Activated naive CD4-positive, alpha-beta T cell treated with anti-CD3 and anti-CD28 coated beads, Interleukin-2, amount 50 U/mL, for 24 hours (primary cell): ENCODE results near the gene GFRA1.

ENCODE experiments used
- H3K27ac Mint-ChIP-seq: one replicate; pipeline ENCODE4 v1.8.0; 2021; ENCODE audit warnings: mild to moderate bottlenecking, mixed read lengths
- H3K27me3 Mint-ChIP-seq: one replicate; pipeline ENCODE4 v1.8.0; 2021; ENCODE audit warnings: mixed read lengths
- H3K36me3 Mint-ChIP-seq: one replicate; pipeline ENCODE4 v1.8.0; 2021; ENCODE audit warnings: mixed read lengths
- H3K4me1 Mint-ChIP-seq: one replicate; pipeline ENCODE4 v1.8.0; 2021; ENCODE audit warnings: mixed read lengths
- H3K4me3 Mint-ChIP-seq: one replicate; pipeline ENCODE4 v1.8.0; 2021; ENCODE audit warnings: mild to moderate bottlenecking, mixed read lengths
- H3K9me3 Mint-ChIP-seq: one replicate; pipeline ENCODE4 v1.8.0; 2021; ENCODE audit warnings: mixed read lengths

The GFRA1 gene

GRCh38 chr10:116147147-116147905 lies 125.7 kb downstream of the GFRA1 start:
- H3K27me3 Mint-ChIP-seq = peaks cover 5% of the 10 kb centered on the region
- peaks cover 9% of the 10 kb centered on the region for H3K9me3 Mint-ChIP-seq
- H3K36me3 Mint-ChIP-seq = no peaks in the 10 kb centered on the region
- H3K27ac Mint-ChIP-seq = no peak overlapping the region
- no peak overlapping the region for H3K4me3 Mint-ChIP-seq
- H3K4me1 Mint-ChIP-seq = no peaks in the 10 kb centered on the region

DNA sequence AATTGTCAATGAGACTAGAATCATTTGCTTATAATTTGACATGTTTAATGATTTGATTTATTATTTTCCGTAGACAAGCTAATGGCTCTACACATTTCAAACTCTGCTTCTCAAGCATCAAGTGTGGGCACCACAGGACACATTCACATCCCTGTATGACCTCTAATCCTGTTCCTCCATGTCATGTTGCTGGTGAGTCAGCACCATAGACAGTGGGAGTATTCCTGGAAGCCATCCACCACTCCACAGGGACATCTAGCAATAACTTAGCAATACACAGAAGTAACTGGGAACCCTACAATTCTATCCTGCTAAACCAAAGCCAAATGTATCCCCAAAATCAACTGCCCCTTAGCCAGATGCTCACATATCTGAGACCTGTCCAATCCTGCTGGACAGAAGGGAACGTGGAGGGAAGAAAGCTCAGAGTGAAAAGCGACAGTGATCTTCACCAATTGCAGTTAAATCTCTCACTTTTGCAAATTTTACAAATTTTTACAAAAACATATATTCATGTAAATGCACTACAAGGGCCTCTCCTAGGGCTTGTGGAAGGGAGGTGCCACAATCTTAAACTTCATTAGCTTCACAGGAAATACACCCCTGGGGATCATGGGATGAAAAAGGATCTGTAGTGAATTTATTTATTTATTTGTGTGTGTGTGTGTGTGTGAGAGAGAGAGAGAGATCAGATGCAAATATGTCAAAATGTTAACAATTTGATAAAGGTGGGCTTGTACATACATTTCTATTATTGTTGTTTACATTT lies 126.5 kb downstream of the GFRA1 start:
- H3K4me1 Mint-ChIP-seq = no peaks in the 10 kb centered on the region
- no peak overlapping the region for H3K27ac Mint-ChIP-seq
- peaks cover 4% of the 10 kb centered on the region for H3K27me3 Mint-ChIP-seq
- no peak overlapping the region for H3K4me3 Mint-ChIP-seq
- no peaks in the 10 kb centered on the region for H3K36me3 Mint-ChIP-seq
- peaks cover 4% of the 10 kb centered on the region for H3K9me3 Mint-ChIP-seq

- Mint-ChIP-seq H3K9me3 (no peaks in the 10 kb centered on the region), H3K4me1 (no peaks in the 10 kb centered on the region), H3K36me3 (no peaks in the 10 kb centered on the region), H3K4me3 (no peak overlapping the region), H3K27ac (no peak overlapping the region), H3K27me3 (peaks cover 4% of the 10 kb centered on the region)
Measured at GRCh38 chr10:116143673-116144222, 129.3 kb downstream of the GFRA1 start.

GRCh38 chr10:116141855-116142254 lies 131.2 kb downstream of the GFRA1 start:
- no peak overlapping the region for H3K27ac Mint-ChIP-seq
- no peaks in the 10 kb centered on the region for H3K9me3 Mint-ChIP-seq
- H3K27me3 Mint-ChIP-seq = peaks cover 4% of the 10 kb centered on the region
- H3K4me3 Mint-ChIP-seq = no peak overlapping the region
- H3K4me1 Mint-ChIP-seq = no peaks in the 10 kb centered on the region
- H3K36me3 Mint-ChIP-seq = no peaks in the 10 kb centered on the region

- H3K36me3 Mint-ChIP-seq = no peaks in the 10 kb centered on the region
- no peaks in the 10 kb centered on the region for H3K9me3 Mint-ChIP-seq
- peaks cover 4% of the 10 kb centered on the region for H3K27me3 Mint-ChIP-seq
- no peak overlapping the region for H3K27ac Mint-ChIP-seq
- no peaks in the 10 kb centered on the region for H3K4me1 Mint-ChIP-seq
- no peak overlapping the region for H3K4me3 Mint-ChIP-seq
Measured at GRCh38 chr10:116141246-116141645, 131.8 kb downstream of the GFRA1 start.

GRCh38 chr10:116139886-116140285 lies 133.1 kb downstream of the GFRA1 start:
- Mint-ChIP-seq H3K9me3 (no peaks in the 10 kb centered on the region), H3K4me3 (no peak overlapping the region), H3K36me3 (no peaks in the 10 kb centered on the region), H3K27me3 (peaks cover 4% of the 10 kb centered on the region), H3K4me1 (no peaks in the 10 kb centered on the region), H3K27ac (no peak overlapping the region)

GRCh38 chr10:116138897-116139296 lies 134.1 kb downstream of the GFRA1 start:
- Mint-ChIP-seq H3K4me3 (no peak overlapping the region), H3K36me3 (no peaks in the 10 kb centered on the region), H3K27me3 (peaks cover 4% of the 10 kb centered on the region), H3K27ac (no peak overlapping the region), H3K4me1 (no peaks in the 10 kb centered on the region), H3K9me3 (no peaks in the 10 kb centered on the region)

- Mint-ChIP-seq H3K36me3 (no peaks in the 10 kb centered on the region), H3K27ac (no peak overlapping the region), H3K4me3 (no peak overlapping the region), H3K27me3 (peaks cover 3% of the 10 kb centered on the region), H3K9me3 (no peaks in the 10 kb centered on the region), H3K4me1 (no peaks in the 10 kb centered on the region)
Measured at GRCh38 chr10:116136261-116136660, 136.7 kb downstream of the GFRA1 start.

GRCh38 chr10:116134322-116134721 lies 138.7 kb downstream of the GFRA1 start:
- no peaks in the 10 kb centered on the region for H3K4me1 Mint-ChIP-seq

GRCh38 chr10:116133634-116134033 lies 139.4 kb downstream of the GFRA1 start:
- H3K36me3 Mint-ChIP-seq = no peaks in the 10 kb centered on the region
- H3K27ac Mint-ChIP-seq = no peak overlapping the region
- no peaks in the 10 kb centered on the region for H3K27me3 Mint-ChIP-seq
- H3K4me3 Mint-ChIP-seq = no peak overlapping the region
- H3K4me1 Mint-ChIP-seq = no peaks in the 10 kb centered on the region
- H3K9me3 Mint-ChIP-seq = no peaks in the 10 kb centered on the region

More at GRCh38 chr10:116134322-116134721, 138.7 kb downstream of the GFRA1 start:
- Mint-ChIP-seq H3K36me3 (no peaks in the 10 kb centered on the region), H3K4me3 (no peak overlapping the region), H3K27me3 (no peaks in the 10 kb centered on the region), H3K9me3 (no peaks in the 10 kb centered on the region), H3K27ac (no peak overlapping the region)

- no peaks in the 10 kb centered on the region for H3K27me3 Mint-ChIP-seq
Measured at GRCh38 chr10:116132780-116133399, 140.1 kb downstream of the GFRA1 start.

GRCh38 chr10:116130006-116130405 lies 143.0 kb downstream of the GFRA1 start:
- Mint-ChIP-seq H3K36me3 (no peaks in the 10 kb centered on the region), H3K9me3 (no peaks in the 10 kb centered on the region), H3K27ac (no peak overlapping the region), H3K4me3 (no peak overlapping the region), H3K27me3 (no peaks in the 10 kb centered on the region), H3K4me1 (no peaks in the 10 kb centered on the region)

More at GRCh38 chr10:116132780-116133399, 140.1 kb downstream of the GFRA1 start:
- Mint-ChIP-seq H3K9me3 (no peaks in the 10 kb centered on the region), H3K4me3 (no peak overlapping the region), H3K4me1 (no peaks in the 10 kb centered on the region), H3K27ac (no peak overlapping the region), H3K36me3 (no peaks in the 10 kb centered on the region)

- Mint-ChIP-seq H3K27me3 (no peaks in the 10 kb centered on the region), H3K36me3 (no peaks in the 10 kb centered on the region), H3K4me1 (no peaks in the 10 kb centered on the region), H3K27ac (no peak overlapping the region), H3K9me3 (no peaks in the 10 kb centered on the region), H3K4me3 (no peak overlapping the region)
Measured at GRCh38 chr10:116126954-116127695, 145.9 kb downstream of the GFRA1 start.

DNA sequence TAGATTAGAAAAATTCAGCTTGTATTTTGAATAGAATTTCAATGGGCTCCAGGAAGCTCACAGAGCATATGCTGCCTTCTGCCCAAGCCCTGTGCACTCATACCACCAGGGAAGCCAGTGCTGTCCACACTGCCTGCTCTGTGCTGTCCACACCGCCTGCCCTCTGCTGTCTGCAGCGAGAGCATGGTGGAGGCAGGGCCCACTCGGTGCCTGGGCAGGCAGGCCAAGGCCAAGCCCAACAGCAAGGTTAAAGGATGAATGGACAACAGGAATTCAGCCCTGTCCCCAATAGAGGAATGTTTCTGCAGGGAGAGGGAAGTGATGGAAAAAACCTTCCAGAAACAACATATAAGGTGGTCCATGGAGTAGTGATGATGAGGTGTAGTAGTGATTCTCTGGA lies 146.8 kb downstream of the GFRA1 start:
- peaks cover 1% of the 10 kb centered on the region for H3K27me3 Mint-ChIP-seq
- H3K9me3 Mint-ChIP-seq = no peaks in the 10 kb centered on the region
- no peaks in the 10 kb centered on the region for H3K4me1 Mint-ChIP-seq
- no peak overlapping the region for H3K4me3 Mint-ChIP-seq
- H3K36me3 Mint-ChIP-seq = no peaks in the 10 kb centered on the region
- H3K27ac Mint-ChIP-seq = no peak overlapping the region

GRCh38 chr10:116125180-116125579 lies 147.8 kb downstream of the GFRA1 start:
- Mint-ChIP-seq H3K4me1 (no peaks in the 10 kb centered on the region), H3K9me3 (no peaks in the 10 kb centered on the region), H3K36me3 (no peaks in the 10 kb centered on the region), H3K27me3 (peaks cover 1% of the 10 kb centered on the region), H3K27ac (no peak overlapping the region), H3K4me3 (no peak overlapping the region)
